HUDEP-2 (cell line): ENCODE measurements around the gene BDH1.
"Not testable (repeated sequence)": the region's sequence is repeated elsewhere in the genome, so short reads cannot be mapped to it uniquely, and the experiment has no call there.

ENCODE experiments used
- DNase-seq, 76 experiments: peaks; one replicate each; lab custom pipeline; 2025; ENCODE audit not compliant: unreplicated experiment in 76 of 76; lab: John Stamatoyannopoulos, UW

The BDH1 gene

DNA sequence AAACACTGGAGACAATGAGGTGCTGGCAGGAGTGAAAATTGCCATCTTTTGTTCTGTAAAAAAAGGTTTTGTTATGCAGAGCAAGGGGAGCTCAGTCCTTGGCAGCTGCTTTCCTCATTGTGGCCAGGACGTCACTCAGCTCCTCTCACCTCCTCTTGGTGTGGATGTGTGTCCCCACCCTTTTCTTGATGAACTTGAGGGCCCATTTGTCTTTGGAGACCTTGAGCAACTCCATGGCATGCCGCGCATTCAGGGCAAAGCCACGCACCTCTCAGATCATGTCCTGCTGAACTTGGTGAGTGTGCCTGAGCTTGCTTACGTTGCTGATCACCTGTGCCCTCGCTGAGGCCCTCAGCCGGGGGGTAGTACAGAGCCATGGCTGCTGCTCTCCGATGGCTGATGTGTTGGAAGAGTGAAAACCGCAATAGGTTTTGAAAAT is 24.5 kb upstream of the BDH1 start:
- DNase-seq: no peak

DNA sequence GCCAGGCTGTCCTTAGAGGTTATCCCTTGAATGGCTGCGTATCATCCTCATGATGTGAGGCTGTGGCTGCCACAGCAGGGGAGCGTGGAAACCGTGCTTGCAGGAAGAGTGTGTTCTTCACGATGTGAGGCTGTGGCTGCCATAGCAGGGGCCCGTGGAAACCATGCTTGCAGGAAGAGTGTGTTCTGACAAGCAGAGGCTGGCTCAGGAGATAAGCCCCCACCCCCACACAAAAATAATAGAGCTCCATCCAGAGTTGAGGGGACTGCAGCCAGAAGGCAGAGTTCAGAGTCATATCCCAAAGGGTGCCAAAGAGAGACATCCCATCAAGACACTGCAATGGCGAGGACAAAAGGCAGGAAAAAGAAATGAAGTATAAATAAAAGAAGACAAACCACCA is 22.6 kb upstream of the BDH1 start:
- DNase-seq: no peak

DNA sequence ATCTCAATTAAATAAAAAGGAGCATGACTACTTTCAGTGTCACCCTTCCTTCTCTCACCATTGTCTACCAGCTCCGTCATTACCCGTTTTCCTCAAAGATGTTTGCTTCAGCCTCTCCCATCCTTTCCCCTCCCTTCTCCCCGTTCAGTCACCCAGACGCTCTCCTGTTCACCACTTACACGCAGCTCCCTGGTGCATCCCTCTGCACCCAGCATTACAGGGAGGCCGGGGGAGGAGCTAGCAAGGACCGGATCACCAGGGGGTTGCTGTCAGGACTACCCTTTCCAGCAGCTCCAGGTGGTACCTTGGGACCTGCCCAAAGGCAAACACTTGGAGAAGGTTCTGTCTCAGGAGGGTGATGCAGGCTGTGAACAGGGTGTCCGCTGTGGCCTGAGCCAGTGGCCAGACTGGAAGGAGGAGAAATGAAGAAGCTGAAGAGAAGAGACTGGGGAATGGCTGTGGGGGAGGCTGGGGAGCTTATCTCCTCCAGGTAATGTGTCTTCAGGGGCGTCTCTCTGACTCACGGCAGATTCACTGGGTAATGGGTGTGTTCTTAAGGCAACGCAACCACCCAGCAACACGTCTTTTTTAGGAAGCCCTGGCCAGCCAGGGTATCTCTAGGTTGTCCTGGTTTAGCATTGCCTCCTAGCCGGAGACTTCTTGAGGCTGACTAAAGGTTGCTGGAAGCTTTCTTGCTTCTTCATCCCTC is 21.8 kb upstream of the BDH1 start:
- no peak for DNase-seq

DNA sequence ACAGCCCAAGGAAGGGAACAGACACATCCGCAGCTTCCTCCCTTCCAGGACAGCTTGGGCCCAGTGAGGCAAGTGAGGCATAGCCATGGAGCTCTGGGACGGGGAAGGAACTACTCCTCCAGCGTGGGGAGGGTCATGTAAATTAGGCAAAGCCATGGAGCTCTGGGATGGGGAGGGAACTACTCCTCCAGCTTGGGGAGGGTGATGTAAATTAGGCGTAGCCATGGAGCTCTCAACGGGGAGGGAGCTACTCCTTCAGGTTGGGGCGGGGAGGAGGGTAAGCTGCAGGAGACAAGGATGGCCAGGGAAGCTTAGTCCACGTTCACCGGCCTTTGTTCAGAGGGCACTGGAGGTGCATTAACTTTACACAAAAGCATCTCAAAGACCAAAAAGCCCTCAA is 21.1 kb upstream of the BDH1 start:
- DNase-seq: no peak

DNA sequence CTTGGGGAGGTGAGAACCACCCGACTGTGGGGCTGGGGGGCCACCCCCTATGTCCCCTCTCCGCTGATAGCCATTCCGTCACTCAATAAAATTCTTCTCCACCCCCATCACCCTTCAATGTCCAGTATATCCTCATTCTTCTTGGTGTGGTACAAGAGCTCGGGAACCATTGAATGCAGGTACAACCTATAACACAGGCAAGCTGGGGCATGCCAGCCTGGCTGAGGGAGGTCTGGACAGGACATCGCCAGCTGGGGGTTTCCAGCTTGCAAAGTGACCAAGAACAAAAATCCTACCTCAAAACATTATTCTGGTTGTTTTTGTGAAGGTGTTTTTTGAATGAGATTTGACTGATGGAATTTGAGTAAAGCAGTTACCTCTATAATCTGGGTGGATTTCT is 19.6 kb upstream of the BDH1 start:
- DNase-seq: no peak

DNA sequence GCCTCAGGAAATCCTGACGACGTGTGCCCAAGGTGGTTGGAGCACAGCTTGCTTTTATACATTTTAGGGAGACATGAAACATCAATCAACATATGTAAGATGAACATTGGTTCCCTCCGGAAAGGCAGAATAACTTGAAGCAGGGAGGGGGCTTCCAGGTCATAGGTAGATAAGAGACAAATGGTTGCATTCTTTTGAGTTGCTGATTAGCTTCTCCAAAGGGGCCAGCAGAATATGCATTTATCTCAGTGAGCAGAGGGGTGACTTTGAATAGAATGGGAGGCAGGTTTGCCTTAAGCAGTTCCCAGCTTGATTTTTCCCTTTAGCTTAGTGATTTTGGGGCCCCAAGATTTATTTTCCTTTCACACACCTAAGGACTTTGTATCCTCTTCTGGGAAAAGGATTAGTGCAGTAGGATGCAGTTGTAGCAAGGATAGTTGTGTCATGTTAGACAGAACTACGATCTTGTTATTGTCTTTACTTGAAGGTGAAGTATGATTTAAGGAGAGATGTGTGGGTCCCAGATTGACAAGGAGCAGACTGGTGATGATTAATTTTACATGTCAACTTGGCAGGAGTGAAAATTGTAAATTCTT is 18.7 kb upstream of the BDH1 start:
- not testable (repeated sequence) for DNase-seq

DNA sequence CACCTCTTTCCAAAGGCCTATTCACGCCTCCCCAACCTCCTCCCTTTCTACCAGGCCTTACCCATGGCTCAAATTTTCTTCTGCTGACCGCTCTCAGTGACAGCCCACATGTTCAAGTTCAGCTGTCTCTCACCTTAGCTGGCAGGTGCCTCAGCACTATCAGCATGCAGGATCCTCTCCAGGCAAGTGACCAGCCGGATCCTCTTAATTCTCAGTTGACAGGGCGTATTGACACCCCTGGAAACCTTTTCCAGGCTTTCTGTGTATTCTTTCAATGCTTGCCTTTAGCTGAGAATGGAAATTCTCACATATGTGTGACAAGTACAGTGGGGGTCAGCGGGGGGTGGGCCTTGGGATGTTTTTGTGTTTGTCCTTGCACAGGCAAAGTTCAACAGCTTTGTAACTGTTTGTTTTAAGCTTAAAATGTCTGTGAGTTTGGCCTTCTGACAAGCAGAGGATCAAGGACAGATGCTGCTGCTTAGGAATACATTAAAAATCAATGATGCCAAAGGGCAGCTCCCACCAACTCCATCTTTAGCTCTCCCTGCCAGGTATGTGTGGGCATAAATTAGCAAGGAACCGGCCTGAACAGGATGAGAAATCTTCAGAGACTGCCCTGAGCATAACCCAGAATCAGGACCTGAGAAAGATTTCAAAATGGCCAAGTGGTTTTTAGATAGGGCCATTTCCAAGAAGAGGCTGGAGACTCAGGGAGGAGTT is 17.4 kb upstream of the BDH1 start:
- no peak for DNase-seq

DNA sequence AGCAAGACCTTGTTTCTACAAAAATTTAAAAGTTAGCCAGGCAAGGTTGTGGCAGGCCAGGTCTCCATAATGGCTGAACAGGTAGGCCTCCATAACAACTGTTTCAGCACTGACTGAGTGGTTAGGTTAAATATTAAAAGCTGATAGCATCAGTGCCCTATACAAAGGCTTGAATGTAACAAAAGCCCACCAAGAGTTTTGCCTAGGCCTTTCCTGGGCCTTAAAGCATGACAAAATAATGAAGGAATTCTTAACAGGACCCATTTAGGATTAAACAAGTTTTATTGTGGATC is 16.1 kb upstream of the BDH1 start:
- DNase-seq: not testable (repeated sequence)

DNA sequence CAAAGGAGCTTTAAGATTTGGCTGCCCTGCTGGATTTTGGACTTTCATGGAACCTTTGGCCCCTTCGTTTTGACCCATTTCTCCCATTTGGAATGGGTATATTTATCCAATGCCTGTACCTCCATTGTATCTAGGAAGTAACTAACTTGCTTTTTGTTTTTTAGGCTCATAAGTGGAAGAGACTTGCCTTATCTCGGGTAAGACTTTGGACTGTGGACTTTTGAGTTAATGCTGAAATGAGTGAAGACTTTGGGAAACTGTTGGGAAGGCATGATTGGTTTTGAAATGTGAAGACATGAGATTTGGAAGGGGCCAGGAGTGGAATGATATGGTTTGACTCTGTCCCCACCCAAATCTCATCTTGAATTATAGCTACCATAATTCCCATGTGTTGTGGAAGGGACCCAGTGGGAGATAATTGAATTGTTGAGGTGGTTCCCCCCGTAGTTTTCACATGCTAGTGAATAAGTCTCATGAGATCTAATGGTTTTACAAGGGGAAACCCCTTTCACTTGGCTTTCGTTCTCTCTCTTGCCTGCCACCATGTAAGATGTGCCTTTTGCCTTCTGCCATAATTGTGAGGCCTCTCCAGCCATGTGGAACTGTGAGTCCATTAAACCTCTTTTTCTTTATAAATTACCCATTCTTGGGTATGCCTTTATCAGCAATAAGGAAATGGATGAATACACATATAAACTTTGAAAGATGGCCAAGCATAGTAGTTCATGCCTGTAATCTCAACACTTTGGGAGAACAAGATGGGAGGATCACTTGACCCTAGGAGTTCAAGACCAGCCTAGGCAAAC is 15.5 kb upstream of the BDH1 start:
- DNase-seq: not testable (repeated sequence)

DNA sequence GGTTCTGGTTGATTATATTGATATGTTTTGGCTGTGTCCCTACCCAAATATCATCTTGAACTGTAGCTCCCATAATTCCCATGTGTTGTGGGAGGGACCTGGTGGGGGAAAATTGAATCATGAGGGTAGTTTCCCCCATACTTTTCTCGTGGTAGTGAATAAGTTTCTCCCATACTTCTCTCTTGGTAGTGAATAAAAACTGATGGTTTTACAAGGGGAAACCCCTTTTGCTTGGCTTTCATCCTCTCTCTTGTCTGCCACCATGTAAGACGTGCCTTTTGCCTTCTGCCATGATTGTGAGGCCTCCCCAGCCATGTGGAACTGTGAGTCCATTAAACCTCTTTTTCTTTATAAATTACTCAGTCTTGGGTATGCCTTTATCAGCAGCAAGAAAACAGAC is 13.7 kb upstream of the BDH1 start:
- DNase-seq: not testable (repeated sequence)

DNA sequence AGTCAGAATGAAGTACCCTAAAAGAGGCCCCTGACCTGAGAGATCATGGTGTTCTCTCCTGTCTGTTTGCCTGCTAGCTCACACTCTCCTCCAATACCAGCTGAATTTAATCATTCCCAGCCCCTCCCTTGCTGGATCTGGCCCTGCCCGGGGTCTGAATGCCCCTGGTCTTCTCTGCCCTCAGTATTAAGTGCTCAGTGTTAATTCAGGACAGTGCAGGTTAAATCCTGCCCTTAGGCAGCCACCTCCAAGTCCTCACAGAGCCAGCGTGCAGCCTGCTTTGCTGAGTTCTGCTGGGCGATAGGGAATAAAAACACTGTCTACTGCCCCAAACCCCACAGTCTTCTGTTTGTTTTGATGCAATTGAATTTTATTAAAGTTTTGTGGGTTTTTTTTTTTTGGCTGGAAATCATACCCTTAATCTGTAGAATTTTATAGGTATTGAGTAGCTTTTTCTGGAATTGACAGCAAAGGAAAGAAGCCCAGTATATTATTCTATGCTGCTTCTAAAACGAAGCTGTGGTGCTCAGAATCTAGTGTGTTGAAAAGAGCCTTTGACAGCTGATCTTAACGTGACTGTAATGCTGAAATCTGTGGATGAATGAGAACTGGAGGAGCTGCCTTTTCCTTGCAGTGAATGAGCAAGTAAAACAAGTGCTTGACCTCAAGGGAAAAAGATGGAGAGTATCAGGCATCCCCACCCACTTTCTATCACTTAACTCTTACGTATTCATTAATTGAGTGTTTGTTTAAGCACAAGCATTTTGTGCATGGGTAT is 12.3 kb upstream of the BDH1 start:
- no peak for DNase-seq

DNA sequence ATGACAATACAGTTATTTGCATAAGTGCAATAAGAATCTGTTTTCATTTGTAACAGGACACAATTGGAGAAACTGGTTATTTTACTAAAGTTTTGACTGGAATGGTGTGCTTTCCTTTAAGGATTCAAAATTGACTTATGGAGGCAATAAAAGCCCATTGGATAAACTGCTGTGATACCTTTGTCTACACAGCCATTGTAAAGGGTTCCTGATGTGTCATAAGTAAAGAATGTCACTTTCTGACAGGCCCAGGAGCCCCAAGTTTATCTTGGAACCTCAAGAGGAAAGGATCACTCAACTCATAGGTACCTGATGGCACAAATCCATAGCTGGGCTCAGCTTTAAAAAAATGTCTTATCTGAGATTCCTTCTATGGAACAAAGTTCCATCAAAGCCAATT is 10.4 kb upstream of the BDH1 start:
- not testable (repeated sequence) for DNase-seq

DNA sequence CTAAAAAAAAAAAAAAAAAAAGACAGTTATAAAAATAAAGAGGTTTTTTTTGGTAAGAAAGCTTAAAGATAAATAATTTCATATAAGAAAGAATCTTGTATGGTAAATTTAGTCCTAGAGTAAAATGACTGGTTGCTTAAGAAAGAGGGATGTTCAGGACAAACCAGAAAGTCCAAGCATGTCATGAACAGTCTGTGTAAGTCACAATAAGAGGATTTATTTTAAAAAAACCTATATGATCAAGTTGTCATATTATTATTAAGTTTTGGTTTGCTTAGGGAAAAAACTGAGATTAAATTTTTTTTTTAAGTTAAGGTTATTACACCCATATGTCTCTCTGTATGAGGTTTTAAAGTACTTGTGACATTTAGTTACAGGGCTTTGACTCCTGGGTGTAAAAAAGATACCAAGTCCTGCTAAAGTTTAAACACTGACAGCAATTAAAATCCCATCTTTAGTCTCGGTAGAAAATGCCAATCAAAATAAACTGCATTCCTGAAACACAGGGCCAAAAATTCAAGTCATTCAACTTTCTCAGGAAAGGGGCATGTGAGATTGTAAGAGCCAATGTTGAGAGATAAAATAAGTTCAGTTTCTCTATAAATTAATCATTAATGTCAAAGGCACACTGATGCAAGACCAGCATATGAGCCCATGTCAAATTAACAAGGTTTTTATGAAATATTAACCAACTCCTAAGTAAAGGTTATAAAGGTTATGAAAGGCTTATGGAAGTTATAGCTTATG is 8.5 kb upstream of the BDH1 start:
- DNase-seq: no peak

DNA sequence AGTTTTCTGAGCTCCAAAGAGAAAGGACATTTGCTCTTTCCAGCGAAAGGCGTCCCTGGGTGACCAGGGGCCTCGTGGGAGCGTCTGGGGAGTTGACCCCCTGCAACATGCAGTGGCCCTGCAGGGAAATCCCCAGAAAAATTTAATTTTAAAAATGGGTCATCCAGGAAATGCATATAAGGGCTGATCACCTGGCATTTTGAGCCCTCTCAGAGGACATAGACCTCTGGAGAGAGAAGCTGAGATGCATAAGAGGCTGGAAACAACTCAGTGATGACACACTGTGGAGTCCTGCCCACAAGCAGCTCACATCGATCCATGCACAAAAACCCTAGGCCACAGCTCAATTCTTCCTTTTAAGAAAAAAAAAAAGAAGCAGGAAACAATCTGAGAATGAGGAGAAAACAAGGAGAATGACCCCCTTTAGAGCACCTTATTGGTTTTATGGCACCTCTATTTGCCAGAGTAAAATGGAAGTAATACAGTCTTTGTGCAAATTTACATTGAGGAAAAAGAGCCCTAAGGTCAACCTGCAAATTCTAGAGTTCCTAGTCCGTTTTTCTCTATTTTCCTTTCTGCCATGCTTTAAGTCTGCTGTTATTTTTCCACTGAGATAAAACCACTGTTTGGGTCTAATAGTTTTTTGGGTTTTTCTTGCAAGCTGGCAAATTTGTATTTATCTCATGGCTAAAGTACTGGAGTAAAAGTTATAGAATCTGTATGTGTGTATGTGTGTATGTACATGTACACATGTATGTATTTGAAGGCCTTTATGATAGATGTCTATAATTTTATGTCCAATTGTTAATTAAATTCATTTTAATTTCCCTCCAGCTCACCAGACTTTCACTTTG is 6.9 kb upstream of the BDH1 start:
- no peak for DNase-seq

DNA sequence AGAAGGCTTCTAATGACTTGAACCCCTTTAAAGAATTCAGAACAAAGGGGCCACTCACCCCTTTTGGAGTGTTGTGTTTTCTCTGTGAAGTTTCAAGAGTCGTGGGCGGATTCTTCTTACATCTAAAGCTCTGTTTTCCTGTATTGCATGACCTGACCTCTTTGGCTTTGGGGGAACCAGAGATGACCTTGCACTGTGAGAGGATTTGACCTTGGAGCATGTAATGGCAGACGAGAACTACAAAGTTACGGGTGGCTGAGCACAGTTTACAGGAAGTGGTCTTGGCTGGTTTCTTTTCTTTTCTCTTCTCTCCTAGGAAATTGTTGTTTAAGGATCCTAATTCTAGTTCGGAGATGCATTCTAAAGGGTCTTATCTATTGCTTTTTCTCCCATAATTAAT is 6.2 kb upstream of the BDH1 start:
- DNase-seq: no peak

DNA sequence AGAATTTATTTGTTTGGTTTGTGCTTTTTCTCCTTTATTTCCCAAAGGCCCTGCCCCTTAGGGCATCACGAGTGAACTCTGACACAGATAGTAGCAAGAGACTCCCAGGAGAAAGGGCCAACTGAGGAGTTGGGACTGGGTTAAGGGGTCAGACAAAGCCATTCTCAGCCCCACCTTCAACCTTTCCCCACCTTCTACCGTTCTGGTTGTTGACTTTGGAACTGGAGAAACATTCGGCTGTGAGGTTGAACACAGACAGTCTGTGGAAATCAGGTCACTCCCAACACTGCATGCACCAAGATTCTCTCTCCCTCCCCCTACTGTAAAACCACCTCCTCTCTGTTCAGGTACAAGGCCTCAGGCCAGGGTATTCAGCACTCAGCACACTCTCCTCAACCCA is 3.9 kb upstream of the BDH1 start:
- no peak for DNase-seq

DNA sequence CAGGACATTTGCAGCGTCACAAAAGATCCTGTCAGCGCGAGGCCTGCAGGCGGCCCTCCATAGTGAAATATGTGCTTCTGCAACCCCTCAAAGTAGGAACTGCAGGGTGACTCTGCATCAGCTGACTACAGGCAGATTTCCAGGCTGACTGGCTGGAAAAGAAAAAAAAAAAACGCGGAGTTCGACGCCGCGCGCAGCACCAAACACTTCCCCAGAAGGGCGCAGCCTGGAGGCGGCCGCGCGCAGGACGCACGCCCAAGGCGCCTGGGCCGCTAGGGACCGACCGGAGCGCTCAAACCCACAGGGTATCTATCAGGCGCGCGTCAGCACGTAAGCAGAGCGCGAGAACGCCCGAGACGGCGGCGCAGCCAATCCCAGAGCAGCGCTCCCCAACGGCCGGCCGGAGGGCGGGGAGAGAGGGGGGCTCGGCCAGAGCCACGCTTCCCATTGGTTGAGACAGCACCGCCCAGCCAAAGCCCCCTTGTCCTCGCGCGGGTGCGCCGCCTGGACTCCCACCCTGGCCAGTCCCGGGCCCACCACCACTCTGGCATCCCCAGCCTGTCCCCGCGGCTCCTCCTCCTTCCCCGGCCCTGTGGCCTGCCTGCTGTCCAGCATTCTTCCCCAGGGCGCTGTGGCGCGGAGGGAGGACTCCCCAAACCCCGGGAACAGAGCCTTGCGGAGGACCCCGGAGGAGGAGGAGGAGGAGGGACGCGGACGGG is 1.0 kb downstream of the BDH1 start:
- DNase-seq: peak; percentile 20 to 96 (median 92)

DNA sequence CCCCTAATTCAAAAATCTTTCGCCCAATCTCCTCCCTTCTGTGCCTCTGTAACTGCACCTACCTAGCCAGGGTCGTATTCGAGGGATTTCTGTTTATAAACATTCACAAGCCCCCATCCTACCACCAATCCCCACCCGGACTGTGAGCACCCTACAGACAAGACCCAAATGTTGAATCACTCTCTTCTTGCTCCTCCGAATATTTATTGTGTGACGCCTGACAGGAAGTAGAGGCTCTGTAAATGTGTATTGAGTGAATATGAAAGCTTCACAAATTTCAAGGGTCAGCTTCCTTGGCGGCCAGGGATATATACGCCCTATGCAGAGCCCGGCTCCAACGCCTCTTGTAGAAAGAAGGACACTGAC is 1.6 kb downstream of the BDH1 start:
- no peak for DNase-seq

DNA sequence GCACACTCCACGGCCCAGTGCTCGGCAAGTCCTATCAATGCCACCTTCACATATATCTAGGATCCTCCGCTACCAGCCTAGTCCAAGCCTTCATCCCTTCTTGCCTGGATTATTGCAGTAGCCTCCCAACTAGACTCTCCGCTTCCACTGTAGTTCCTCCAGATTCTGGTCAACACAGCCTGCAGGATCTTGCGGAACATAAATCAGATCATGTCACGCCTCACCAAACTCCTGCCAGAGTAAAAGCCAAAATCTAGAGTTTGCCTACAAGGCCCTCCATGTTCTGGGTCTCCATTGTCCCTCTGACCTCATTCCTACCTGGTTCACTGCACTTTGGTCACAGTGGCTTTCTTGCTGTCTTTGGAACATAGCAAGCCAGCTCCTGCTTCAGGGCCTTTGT is 3.6 kb downstream of the BDH1 start:
- DNase-seq: no peak
